Neural cell (in vitro differentiated cells): ENCODE data around the gene IL1RAP. TPM values are rescaled to one million over a fixed set of nuclear protein-coding genes. Genes with fewer than 3 reads are reported as not detected.

ENCODE experiments used
- H2AFZ ChIP-seq: fragments of 200-600, 300-800 bp; sonication (generic), shearing (Covaris generic); 2 replicates; pipeline ENCODE4 v1.6.0; 2014; ENCODE audit warnings: low read depth, mild to moderate bottlenecking, antibody characterized with exemption, low read length, moderate library complexity
- H3F3A ChIP-seq: fragments of 200-600 bp; shearing (Covaris generic); 2 replicates; pipeline ENCODE4 v1.6.1; 2016; ENCODE audit warnings: mild to moderate bottlenecking, moderate library complexity, mixed read lengths, antibody characterized with exemption, low read length; ENCODE audit not compliant: insufficient read depth, poor library complexity, severe bottlenecking
- H3K27ac ChIP-seq: fragments of 200-600, 300-800 bp; sonication (generic), shearing (Covaris generic); 2 replicates; pipeline ENCODE4 v1.5.1; 2014; ENCODE audit warnings: mild to moderate bottlenecking, low read length, moderate library complexity
- H3K27me3 ChIP-seq: fragments of 300-800, 200-600 bp; sonication (generic), shearing (Covaris generic); 2 replicates; pipeline ENCODE4 v1.6.0; 2014; ENCODE audit warnings: mild to moderate bottlenecking, low read depth, low read length, moderate library complexity; ENCODE audit not compliant: insufficient read depth
- H3K36me3 ChIP-seq: fragments of 300-800, 200-600 bp; sonication (generic), shearing (Covaris generic); 2 replicates; pipeline ENCODE4 v1.5.1; 2014; ENCODE audit warnings: mild to moderate bottlenecking, antibody characterized with exemption, low read length, moderate library complexity; ENCODE audit not compliant: insufficient read depth
- H3K4me2 ChIP-seq: fragments of 300-800, 200-600 bp; sonication (generic), shearing (Covaris generic); 2 replicates; pipeline ENCODE4 v1.6.0; 2014; ENCODE audit warnings: mild to moderate bottlenecking, low read length
- H3K4me3 ChIP-seq: fragments of 300-800, 200-600 bp; sonication (generic), shearing (Covaris generic); 2 replicates; pipeline ENCODE4 v1.5.1; 2014; ENCODE audit warnings: mild to moderate bottlenecking, low read length, moderate library complexity
- H3K79me2 ChIP-seq: fragments of 200-600 bp; shearing (Covaris generic); replicated peaks from 2 replicates; pipeline ENCODE4 v1.6.0; 2014; ENCODE audit warnings: mild to moderate bottlenecking, low read length, moderate library complexity; ENCODE audit not compliant: insufficient read depth
- H3K9ac ChIP-seq: fragments of 300-800, 200-600 bp; sonication (generic), shearing (Covaris generic); 2 replicates; pipeline ENCODE4 v1.6.1; 2016; ENCODE audit warnings: mild to moderate bottlenecking, low read length, mixed read lengths
- H3K9me2 ChIP-seq: fragments of 200-600 bp; shearing (Covaris generic); 2 replicates; pipeline ENCODE4 v1.6.1; 2016; ENCODE audit warnings: mild to moderate bottlenecking, low read length, mixed read lengths; ENCODE audit not compliant: insufficient read depth
- H3K9me3 ChIP-seq: fragments of 200-600, 300-800 bp; sonication (generic), shearing (Covaris generic); 2 replicates; pipeline ENCODE4 v1.6.1; 2016; ENCODE audit warnings: mild to moderate bottlenecking, mixed run types, low read length, moderate library complexity, mixed read lengths
- H4K20me1 ChIP-seq: fragments of 200-600 bp; shearing (Covaris generic); 2 replicates; pipeline ENCODE4 v1.6.1; 2016; ENCODE audit warnings: mild to moderate bottlenecking, mixed run types; ENCODE audit not compliant: insufficient read depth
- EP300 ChIP-seq: fragments of 450-650 bp; conservative IDR thresholded peaks from 2 replicates; pipeline ENCODE4 v1.6.1; 2014; ENCODE audit warnings: antibody characterized with exemption, mild to moderate bottlenecking, moderate library complexity; ENCODE audit not compliant: poor library complexity, severe bottlenecking
- EZH2 ChIP-seq: fragments of 200-600, 300-800 bp; shearing (Covaris generic), sonication (generic); IDR thresholded peaks from 2 replicates; pipeline ENCODE4 v1.6.1; 2014; ENCODE audit warnings: antibody characterized with exemption, low read length, borderline replicate concordance, mild to moderate bottlenecking; ENCODE audit not compliant: insufficient read depth, poor library complexity, severe bottlenecking
- MXI1 ChIP-seq: fragments of 450-650 bp; conservative IDR thresholded peaks from 2 replicates; pipeline ENCODE4 v1.6.1; 2014; ENCODE audit warnings: antibody characterized with exemption, mild to moderate bottlenecking; ENCODE audit not compliant: poor library complexity, severe bottlenecking
- POLR2AphosphoS5 ChIP-seq: IDR thresholded peaks from 2 replicates; pipeline ENCODE4 v1.6.1; 2012
- RAD21 ChIP-seq: fragments of 450-650 bp; conservative IDR thresholded peaks from 2 replicates; pipeline ENCODE4 v1.6.1; 2014; ENCODE audit warnings: antibody characterized with exemption, mild to moderate bottlenecking, moderate library complexity
- SMC3 ChIP-seq: fragments of 450-650 bp; conservative IDR thresholded peaks from 2 replicates; pipeline ENCODE4 v1.6.1; 2014; ENCODE audit warnings: antibody characterized with exemption, mild to moderate bottlenecking, moderate library complexity; ENCODE audit not compliant: poor library complexity
- TAF1 ChIP-seq: IDR thresholded peaks from 2 replicates; pipeline ENCODE4 v1.6.1; 2012; ENCODE audit warnings: low read depth
- polyA minus RNA-seq: library from RNA; depleted of rRNA, polyadenylated mRNA; stranded (reverse); fragments of >200 nt; gene quantifications from 2 replicates; pipeline ENCODE4 v1.2.3, GENCODE V29; 2014
- polyA plus RNA-seq: library from polyadenylated mRNA; depleted of rRNA; stranded (reverse); fragments of >200 nt; gene quantifications from 2 replicates; pipeline ENCODE4 v1.2.3, GENCODE V29; 2014
- TF ChIP-seq, protein P1 (sequence below): IDR thresholded peaks from 2 replicates; pipeline ENCODE4 v1.6.1; 2012; ENCODE audit warnings: borderline replicate concordance
- TF ChIP-seq, protein P2 (sequence below): fragments of 450-650 bp; IDR thresholded peaks from 2 replicates; pipeline ENCODE4 v1.5.1; 2014; ENCODE audit warnings: antibody characterized with exemption, mild to moderate bottlenecking, moderate library complexity; ENCODE audit not compliant: poor library complexity, severe bottlenecking

The IL1RAP gene, protein sequence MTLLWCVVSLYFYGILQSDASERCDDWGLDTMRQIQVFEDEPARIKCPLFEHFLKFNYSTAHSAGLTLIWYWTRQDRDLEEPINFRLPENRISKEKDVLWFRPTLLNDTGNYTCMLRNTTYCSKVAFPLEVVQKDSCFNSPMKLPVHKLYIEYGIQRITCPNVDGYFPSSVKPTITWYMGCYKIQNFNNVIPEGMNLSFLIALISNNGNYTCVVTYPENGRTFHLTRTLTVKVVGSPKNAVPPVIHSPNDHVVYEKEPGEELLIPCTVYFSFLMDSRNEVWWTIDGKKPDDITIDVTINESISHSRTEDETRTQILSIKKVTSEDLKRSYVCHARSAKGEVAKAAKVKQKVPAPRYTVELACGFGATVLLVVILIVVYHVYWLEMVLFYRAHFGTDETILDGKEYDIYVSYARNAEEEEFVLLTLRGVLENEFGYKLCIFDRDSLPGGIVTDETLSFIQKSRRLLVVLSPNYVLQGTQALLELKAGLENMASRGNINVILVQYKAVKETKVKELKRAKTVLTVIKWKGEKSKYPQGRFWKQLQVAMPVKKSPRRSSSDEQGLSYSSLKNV
- polyA plus RNA-seq (24.6 and 25.4 TPM in 2 replicates), polyA minus RNA-seq (58.4 and 69.0 TPM in 2 replicates)

DNA sequence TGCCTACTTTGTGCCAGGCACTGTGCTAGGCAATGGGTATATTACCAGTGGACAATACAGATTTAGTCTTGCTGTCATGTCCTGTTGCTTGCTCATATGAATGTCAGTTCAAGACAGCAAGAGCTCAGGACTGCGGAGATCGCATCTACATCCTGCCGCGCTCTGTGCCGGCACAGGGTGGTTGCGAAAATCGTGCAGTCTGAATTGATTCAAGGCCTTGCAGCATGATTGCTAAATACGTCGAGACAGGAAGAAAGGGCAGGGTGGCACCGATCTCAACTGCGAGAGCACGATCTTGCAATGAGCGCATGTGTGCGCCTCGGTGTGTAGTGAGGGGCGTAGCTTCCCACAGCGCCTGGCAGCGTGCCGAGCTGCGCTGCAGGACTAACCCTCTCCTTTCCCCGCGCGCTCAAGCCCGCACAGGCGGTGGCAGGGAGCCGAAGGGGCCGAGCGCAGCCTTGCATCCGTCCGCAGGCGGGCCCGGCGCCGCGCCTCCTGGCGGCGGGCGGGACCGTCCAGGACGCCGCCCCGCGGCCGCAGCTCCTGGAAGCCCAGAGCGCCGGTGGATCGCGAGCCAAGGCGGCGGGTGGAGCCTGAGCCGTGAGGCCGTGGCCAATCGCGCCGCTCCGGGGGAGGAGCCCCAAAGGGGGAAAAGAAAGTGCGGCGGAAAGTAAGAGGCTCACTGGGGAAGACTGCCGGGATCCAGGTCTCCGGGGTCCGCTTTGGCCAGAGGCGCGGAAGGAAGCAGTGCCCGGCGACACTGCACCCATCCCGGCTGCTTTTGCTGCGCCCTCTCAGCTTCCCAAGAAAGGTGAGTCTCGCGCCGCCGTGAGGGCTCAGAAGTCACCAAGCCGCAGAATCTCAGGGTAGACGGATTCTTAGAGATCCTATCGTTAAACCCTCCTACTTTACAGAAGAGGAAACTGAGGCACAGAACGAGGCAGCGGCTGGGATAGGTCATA is at the start of gene IL1RAP:
Gene IL1RAP (plus strand): TSS at position 677 of the 962 bp plus-strand sequence. CDS start 50,205 bp downstream, outside the sequence.
- H3K36me3 ChIP-seq = no peaks in the 10 kb centered on the region
- H3K4me3 ChIP-seq = peak within 1 kb of the TSS; percentile 78
- H3K27ac ChIP-seq = peak within 1 kb of the TSS; percentile 80
- peaks cover 12% of the 10 kb centered on the region for H3K79me2 ChIP-seq
- H3F3A ChIP-seq = no peaks in the 10 kb centered on the region
- H4K20me1 ChIP-seq = no peaks in the 10 kb centered on the region
- no peaks in the 10 kb centered on the region for H3K9me3 ChIP-seq
- TF ChIP-seq, protein P1, sequence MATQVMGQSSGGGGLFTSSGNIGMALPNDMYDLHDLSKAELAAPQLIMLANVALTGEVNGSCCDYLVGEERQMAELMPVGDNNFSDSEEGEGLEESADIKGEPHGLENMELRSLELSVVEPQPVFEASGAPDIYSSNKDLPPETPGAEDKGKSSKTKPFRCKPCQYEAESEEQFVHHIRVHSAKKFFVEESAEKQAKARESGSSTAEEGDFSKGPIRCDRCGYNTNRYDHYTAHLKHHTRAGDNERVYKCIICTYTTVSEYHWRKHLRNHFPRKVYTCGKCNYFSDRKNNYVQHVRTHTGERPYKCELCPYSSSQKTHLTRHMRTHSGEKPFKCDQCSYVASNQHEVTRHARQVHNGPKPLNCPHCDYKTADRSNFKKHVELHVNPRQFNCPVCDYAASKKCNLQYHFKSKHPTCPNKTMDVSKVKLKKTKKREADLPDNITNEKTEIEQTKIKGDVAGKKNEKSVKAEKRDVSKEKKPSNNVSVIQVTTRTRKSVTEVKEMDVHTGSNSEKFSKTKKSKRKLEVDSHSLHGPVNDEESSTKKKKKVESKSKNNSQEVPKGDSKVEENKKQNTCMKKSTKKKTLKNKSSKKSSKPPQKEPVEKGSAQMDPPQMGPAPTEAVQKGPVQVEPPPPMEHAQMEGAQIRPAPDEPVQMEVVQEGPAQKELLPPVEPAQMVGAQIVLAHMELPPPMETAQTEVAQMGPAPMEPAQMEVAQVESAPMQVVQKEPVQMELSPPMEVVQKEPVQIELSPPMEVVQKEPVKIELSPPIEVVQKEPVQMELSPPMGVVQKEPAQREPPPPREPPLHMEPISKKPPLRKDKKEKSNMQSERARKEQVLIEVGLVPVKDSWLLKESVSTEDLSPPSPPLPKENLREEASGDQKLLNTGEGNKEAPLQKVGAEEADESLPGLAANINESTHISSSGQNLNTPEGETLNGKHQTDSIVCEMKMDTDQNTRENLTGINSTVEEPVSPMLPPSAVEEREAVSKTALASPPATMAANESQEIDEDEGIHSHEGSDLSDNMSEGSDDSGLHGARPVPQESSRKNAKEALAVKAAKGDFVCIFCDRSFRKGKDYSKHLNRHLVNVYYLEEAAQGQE = no peak
- TF ChIP-seq MXI1 (peak; percentile 81), EZH2 (no peak), EP300 (peak; percentile 58), RAD21 (peak; percentile 76), SMC3 (peak; percentile 84), POLR2AphosphoS5 (peak; percentile 54), TAF1 (no peak)
- TF ChIP-seq, protein P2, sequence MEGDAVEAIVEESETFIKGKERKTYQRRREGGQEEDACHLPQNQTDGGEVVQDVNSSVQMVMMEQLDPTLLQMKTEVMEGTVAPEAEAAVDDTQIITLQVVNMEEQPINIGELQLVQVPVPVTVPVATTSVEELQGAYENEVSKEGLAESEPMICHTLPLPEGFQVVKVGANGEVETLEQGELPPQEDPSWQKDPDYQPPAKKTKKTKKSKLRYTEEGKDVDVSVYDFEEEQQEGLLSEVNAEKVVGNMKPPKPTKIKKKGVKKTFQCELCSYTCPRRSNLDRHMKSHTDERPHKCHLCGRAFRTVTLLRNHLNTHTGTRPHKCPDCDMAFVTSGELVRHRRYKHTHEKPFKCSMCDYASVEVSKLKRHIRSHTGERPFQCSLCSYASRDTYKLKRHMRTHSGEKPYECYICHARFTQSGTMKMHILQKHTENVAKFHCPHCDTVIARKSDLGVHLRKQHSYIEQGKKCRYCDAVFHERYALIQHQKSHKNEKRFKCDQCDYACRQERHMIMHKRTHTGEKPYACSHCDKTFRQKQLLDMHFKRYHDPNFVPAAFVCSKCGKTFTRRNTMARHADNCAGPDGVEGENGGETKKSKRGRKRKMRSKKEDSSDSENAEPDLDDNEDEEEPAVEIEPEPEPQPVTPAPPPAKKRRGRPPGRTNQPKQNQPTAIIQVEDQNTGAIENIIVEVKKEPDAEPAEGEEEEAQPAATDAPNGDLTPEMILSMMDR = peak; percentile 84
- peak within 1 kb of the TSS; percentile 71 for H3K9ac ChIP-seq
- no peaks in the 10 kb centered on the region for H3K27me3 ChIP-seq
- H3K9me2 ChIP-seq = no peaks in the 10 kb centered on the region
- peak within 1 kb of the TSS; percentile 28 for H2AFZ ChIP-seq
- peak within 1 kb of the TSS; percentile 66 for H3K4me2 ChIP-seq

DNA sequence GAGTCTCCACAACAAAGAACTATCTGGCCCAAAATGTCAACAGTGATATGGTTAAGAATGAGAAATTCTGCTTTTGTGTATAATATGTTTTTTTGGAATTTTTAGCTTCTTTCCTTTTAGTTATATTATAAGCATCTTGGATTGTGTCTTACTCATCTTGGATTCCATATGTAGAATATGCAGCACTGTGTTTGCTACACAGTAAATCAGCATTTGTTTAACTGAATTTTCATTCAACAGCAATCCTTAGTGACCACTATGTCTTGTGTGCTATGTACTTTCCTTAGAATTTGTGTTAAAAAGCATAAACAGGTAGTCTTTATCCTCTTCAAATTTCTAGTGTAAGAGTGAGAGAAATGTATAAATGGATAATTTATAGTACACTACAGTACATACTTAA is 46.0 kb upstream of the IL1RAP start:
- H3K9ac ChIP-seq = no peak overlapping the region
- no peak overlapping the region for H2AFZ ChIP-seq
- H4K20me1 ChIP-seq = no peaks in the 10 kb centered on the region
- no peaks in the 10 kb centered on the region for H3F3A ChIP-seq
- H3K9me2 ChIP-seq = no peaks in the 10 kb centered on the region
- TF ChIP-seq TAF1 = no peak
- TF ChIP-seq EP300 = no peak
- no peak for TF ChIP-seq POLR2AphosphoS5
- no peak for TF ChIP-seq MXI1
- TF ChIP-seq, protein P2 = no peak
- TF ChIP-seq SMC3 = no peak
- no peak for TF ChIP-seq RAD21
- no peak for TF ChIP-seq EZH2
- TF ChIP-seq, protein P1 = no peak
- H3K4me3 ChIP-seq = no peak overlapping the region
- H3K27ac ChIP-seq = no peak overlapping the region
- no peaks in the 10 kb centered on the region for H3K27me3 ChIP-seq
- no peaks in the 10 kb centered on the region for H3K9me3 ChIP-seq
- no peak overlapping the region for H3K4me2 ChIP-seq
- no peaks in the 10 kb centered on the region for H3K79me2 ChIP-seq
- no peaks in the 10 kb centered on the region for H3K36me3 ChIP-seq
